Fibroblast of mammary gland (primary cell): ENCODE measurements around the gene GDF9.

ENCODE experiments used
- DNase-seq: peaks from one replicate; pipeline ENCODE4 v3.0.0-alpha.2; 2010; ENCODE audit warnings: low read depth
- H3K4me3 ChIP-seq: 2 replicates; pipeline ENCODE4 v1.5.1; 2011; ENCODE audit warnings: low read depth, mild to moderate bottlenecking, low read length, moderate library complexity; ENCODE audit not compliant: control insufficient read depth
- CTCF ChIP-seq: conservative IDR thresholded peaks from 2 replicates; pipeline ENCODE4 v1.5.1; 2011; ENCODE audit warnings: low read depth, low read length, inconsistent platforms; ENCODE audit not compliant: control insufficient read depth, insufficient read depth

GDF9 gene

DNA sequence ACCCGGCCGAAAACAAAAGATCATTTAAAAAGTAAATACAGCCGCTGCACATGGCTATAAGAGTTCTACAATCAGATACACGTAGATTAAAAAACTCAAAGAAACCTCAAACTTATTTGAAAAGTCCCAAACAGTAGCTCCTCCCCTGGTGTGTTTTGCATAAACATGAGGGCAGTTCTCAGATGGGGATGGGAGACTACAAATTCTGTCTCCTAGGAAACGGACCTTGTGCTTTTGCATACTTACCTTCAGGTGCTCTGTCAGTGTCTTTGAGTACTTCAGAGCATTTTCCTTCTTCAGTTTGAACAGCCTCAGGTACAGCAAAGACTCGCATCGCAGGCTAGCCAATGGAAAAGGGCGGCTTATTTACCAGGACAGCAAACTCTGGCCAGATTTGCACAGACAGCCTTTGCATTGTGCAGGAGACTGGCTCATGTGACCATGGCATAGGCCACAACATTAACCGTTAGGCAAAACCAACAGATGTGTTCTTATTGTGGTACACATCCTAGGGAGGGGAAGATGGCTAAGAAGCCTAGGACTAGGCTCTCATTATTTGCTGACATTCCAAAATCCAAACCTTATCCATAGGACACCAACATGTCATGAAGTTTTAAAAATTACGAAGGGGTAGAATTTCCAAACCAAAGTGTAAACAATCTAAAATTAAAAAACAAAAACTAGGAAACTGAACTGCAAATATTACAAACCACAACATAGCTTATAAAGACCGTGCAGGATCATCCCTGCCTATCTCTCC, 20.0 kb upstream of the GDF9 start:
- TF ChIP-seq CTCF, result no peak
- no peak overlapping the region for H3K4me3 ChIP-seq
- DNase-seq, result no peak

DNA sequence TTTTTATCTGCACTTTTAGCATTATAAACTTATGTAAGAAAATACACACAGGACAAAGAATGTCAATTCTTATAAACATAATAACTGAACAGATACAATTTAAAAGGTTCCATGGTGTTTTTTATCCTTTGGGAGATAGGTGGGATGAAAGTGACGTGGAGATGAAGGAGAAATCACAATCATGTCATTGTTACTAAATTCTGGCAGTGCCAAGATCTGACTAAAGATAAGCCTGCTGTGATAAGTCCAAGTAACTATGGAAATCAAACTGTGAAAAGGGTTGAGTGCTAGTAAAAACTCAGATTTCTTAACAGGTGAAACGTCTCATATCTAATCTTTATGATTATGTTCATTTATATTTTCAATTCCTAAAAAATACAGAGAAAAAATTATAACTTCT, 18.3 kb upstream of the GDF9 start:
- DNase-seq, result no peak
- no peak for TF ChIP-seq CTCF
- H3K4me3 ChIP-seq, result no peak overlapping the region

DNA sequence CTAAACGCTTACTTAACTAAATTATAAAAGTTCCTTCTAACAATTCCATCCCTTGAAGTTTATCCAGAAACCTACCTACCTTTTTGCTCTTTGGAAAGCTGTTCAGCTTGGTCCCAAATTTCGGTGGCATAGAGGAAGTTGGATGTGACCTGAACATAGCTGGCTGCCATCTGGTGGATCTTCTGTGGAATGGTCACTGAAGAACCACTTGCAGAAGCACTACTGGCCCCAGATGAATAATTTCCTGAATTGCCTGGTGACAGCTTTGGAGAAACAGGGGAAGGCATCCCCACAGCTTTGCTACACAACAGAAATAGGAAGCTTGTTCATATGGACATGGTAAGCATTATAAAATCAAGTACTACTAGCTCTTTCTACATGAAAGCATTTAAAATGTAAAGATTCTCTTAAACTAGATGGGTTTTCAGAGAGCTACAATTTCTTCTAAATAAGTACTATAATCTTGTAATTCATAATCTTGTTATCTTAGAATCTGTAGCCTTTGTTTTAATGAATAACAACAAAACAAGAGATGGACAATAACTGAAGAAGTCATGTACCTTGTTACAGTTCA, 17.1 kb upstream of the GDF9 start:
- peak; percentile 71 for TF ChIP-seq CTCF
- no peak overlapping the region for H3K4me3 ChIP-seq
- DNase-seq, result peak; percentile 74

- no peak overlapping the region for H3K4me3 ChIP-seq
- no peak for DNase-seq
- TF ChIP-seq CTCF, result no peak
Observed at GRCh38 chr5:132877938-132878337, 11.7 kb upstream of the GDF9 start.

DNA sequence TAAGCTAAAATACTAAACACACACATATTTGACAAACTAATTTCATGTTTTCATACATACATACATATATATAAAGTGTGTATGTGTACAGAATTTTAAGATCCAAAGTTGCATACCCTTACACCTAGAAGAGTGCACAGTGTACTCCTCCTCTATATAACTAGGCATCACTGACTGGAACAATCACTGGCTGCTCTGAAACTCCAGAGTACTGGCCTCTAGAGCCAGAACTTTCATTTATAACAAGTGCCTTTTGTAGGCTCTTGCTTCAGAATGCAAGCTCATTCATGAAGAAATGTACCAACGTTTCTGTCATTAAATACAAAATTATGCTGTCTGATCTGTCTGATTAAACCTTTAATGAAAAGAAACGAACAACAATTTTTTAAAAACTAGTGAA, 11.2 kb upstream of the GDF9 start:
- H3K4me3 ChIP-seq, result no peak overlapping the region
- no peak for DNase-seq
- TF ChIP-seq CTCF, result no peak

DNA sequence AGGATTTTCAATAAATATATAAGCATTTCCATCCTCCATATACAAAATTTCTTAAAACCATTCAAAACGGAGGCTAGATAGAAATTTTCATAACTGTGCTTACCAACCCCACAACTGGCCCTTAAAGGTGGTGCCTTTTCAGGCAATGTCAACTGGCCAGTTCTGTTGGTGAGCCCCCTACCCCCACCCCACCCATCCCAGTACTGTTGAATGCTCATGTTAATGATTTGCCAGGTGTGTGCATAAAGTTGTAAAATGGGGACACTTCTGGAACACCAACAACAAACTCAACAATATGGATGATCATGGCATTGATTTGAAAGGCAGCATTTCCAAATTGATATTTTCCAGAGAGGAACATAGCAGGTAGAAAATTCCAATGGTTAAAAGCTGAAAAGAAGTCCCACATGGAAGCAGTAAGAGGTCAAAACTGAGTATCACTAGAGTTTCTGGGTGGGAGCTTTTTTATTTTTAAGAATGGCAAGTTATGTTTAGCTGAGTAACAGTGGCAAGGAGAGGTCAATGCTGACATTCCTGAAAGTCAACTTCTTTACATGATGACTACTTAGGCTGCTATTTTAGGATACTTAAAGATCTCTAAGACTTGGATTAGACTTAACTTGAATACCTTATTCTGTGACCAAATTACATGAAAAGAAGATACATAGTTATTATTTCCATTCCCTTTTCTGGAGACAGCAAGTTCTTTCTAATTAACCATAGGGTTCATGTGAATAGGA, 9.9 kb upstream of the GDF9 start:
- DNase-seq, result no peak
- no peak for TF ChIP-seq CTCF
- no peak overlapping the region for H3K4me3 ChIP-seq
